Right forelimb (tissue), 1 donor: ENCODE data around the gene GLMP.

Experiments used
- DNase-seq: peaks from one replicate; pipeline ENCODE4 v3.0.0-alpha.2; 2018

Gene GLMP

DNA sequence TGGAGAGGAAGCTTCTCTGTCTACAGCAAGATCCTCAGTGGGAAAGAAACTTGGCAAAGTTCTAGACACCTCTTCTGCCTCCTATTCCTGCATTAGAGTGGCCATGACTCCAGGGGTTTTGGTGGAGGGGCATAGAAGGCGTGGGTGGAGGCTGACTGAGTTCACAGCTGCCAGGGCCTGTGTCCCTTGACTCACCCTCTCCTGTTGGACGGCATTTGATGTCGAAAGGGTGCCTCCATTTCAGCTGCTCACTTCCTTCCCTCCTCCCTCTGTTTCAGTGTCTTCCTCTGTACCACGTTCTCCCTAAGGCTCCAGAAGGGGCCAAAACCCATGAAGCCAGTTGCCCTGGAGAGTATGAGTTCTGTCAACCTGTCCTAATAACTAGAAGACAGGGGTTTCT is 10.7 kb downstream of the GLMP start:
- no peak for DNase-seq

- no peak for DNase-seq
These were observed 11.4 kb downstream of the GLMP start, which contains the start of gene TMEM79 for GRCh38 chr1:156284112-156284511. Gene TMEM79, plus strand, starts transcription at chr1:156284325. Its CDS starts 902 bp downstream, at chr1:156285227.

GRCh38 chr1:156283521-156283920 is 12.0 kb downstream of the GLMP start:
- DNase-seq: no peak

DNA sequence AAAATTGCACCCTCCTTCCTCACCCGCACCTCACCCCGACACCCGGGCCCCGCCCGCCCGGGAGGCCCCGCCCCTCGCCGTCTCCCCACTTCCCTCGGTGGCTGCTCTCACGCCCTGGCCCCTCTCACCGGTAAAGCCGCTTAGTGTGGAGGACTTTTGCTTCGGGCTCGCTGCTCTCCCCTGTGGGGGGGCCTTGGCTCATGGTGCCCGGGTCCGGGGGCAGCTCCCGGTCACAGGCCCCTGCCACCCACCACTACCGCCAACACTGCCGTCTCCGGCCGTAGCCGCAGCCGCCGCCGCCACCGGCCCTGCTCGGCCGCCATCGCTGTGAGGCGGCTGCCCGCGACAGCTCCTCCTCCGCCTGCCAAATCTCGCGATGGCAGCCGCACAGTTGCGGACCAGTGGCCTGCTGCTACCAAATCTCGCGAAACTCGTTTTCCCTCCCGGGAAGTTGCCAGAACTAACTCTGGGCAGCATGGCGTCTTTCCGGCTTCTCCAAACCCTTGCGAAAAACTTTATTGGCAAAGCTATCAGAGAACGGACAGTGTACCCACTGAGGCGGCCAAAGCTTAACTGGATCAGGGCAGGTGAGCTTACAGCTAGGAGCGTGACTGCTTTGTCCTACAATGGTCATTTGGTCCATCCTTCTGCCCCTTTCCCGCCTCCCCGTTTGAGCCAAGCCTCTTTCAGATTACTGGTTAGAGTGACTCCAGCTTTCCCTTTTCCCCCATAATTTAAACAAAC is 12.8 kb downstream of the GLMP start, which contains the start of gene SMG5:
TSS of gene SMG5 (minus strand) at position 347 of the 744 bp plus-strand sequence. CDS start at position 202, 145 bp downstream.
- DNase-seq: peak; percentile 97

- no peak for DNase-seq
These were observed 13.6 kb downstream of the GLMP start for GRCh38 chr1:156281693-156282478.

- DNase-seq: no peak
These were observed 14.2 kb downstream of the GLMP start for GRCh38 chr1:156281281-156281680.

- DNase-seq: no peak
These were observed 15.6 kb downstream of the GLMP start for GRCh38 chr1:156279837-156280236.

GRCh38 chr1:156276966-156277381 is 18.5 kb downstream of the GLMP start:
- no peak for DNase-seq

- no peak for DNase-seq
These were observed 18.9 kb downstream of the GLMP start for GRCh38 chr1:156276532-156276931.

DNA sequence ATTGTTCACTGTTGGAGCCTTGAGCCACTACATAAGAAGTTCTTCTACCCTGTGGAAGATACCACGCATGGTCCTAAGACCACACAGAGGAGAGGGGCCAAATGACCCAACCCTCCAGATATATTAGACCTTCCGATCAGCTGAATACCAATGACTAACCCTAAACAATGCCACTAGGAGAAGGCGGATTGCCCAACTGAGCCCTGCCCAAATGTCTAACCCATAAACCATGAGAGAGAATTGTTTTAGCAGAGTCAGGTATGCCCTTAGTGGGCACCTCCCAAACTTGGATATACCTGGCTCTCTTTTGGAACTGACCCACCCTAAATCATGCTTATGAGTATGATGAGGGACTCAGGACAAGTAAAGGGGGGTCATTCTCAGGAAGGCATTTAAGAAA is 25.2 kb downstream of the GLMP start:
- no peak for DNase-seq

GRCh38 chr1:156268336-156268735 is 27.1 kb downstream of the GLMP start:
- DNase-seq: no peak

DNA sequence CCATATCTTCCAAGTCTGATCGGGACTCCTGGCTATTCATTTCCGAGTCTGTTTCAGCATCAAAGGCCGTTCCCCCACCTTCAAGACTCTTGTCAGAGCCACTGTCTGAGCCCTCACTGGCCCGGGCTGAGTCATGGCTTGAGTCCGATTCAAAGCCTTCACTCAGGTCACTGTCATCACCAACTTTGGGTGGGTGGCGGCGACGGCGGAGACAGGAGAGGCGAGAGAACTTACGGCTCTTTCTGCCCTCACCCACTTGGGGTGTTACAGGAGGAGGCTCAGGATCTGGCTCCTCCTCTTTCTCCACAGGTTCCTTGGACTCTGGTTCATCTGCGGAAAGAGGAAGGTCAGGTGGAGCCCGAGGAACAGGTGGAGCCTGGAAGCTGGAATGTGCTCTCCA is 29.4 kb downstream of the GLMP start:
- no peak for DNase-seq

GRCh38 chr1:156263288-156263655 is 32.2 kb downstream of the GLMP start:
- no peak for DNase-seq

DNA sequence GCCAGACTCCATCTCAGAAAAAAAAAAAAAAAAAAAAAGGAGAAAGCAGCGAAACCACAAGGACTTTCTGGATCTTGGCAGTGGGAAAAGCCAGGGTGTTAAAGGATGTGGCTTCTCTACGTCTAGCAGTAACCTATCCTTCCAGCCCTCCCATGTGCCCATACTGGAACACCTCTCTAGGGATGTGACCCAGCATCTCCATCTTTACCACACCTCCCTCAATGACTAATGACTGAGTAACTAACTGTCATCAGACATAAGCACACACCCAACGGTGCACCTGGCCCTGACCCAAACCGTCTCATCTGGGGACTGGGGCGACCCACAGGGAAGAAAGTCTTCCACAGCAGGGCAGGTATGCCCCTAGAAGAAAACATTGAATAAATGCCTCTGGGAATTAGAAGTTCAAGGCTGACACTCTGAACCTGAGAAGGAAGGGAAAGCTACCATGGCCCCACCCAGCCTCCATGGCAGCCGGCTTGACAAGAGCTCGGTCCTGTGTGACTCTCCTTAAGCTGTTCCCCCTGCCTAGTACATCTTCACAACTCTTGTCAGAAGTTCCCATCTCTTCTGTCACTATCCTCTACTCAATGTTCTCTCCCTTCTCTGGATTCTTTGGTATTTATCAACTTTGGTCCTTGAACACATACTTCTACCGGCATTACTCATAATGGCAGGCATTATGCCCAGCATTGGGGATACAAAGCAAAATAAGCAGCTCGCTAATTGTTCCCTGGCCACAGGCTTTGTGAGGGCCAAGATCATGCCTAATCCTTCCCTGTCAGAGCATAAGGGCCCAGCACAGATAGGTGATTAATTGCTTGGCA is 32.8 kb downstream of the GLMP start:
- DNase-seq: no peak

DNA sequence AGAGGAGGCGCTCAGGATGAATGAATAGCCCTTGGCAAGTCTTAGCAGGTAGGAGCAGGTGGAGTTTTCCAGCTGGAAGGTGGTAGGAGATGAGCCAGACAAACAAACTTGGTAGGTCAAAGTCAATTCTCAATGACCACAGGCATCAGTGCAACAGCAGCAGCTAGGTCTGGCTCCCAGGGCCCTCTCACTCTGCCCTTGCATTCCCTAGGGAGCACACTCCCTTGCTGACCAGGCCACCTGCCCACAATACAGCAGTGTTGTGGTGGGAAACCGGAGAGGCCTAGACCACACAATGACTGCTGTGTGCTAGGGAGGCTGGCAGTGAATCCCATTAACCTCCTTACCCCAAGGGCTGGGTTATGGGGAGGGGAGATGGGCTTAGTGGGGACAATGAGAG is 34.6 kb downstream of the GLMP start:
- no peak for DNase-seq

DNA sequence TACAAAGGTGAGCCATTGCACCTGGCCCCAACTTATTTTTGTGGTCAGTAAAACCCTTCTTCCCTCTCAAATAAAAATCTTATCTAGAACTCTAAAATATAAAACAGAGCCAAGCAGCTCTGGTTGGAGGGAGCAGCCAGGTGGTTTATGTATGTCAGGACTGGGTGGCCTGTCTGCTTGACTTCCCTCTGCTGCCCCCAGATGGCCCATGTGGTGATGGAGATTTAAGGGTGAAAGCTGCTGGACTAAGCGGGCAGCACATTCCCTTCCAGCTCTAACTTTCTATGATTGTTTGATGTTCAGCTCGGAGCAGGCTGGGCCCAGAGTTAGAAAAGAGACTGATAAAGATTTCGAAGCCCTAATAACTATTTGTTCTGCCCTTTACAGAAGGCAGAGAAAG is 35.7 kb downstream of the GLMP start:
- no peak for DNase-seq

DNA sequence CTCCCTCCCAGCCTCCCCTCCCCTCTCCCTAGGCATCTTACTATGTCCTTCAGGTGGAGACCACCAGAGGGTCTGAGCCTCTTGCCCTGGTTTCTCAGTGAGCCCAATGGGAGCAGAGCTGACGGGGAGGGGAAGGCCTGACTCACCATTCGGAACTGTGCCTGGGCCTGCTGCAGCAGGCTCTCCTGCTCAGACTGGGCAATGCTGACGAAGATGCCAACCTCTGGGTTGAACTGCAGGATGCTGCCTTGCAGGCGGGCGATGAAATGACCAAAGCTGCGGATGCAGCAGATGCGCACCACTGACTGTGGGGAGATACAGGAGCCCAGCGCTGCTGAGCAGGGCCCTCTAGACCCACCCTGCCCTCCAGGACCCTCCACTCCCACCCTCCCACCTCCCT is 36.6 kb downstream of the GLMP start:
- DNase-seq: no peak

DNA sequence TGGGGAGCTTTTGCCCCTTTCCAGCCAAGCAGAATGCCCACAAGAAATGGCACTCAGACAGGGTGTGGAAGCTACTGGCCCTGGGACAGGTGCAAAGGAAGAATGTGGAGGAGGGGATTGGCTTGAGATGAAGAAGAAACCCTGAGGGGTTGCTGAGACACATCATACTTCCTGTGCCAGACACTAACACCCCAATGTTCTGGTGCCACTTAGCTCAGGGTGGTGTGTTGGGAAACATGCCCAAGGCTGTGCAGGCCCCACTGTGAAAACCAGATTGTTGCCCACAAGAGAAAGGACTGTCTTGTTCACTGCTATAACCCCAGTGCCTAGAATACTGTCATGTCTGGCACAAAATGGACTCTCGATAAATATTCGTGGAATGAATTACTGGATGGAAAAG is 37.8 kb downstream of the GLMP start:
- DNase-seq: no peak

DNA sequence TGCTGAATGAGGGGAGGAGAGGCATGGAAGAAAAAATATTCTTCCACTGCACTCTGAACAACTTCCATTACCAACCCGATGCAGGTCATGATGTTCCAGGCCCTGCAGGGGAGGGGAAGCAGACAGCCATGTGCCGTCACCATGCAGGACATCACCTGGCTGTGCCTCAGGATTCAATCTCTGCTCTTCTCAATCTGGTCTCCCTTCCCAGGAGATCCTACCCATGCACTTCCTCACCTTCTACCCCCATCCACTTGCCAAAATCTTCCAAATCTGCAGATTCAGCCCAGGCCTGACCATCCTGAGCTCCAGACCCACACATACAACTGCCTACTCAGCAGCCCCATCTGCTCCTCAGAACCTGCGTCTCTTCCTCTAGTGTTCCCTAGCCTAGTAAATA is 41.8 kb downstream of the GLMP start:
- no peak for DNase-seq

DNA sequence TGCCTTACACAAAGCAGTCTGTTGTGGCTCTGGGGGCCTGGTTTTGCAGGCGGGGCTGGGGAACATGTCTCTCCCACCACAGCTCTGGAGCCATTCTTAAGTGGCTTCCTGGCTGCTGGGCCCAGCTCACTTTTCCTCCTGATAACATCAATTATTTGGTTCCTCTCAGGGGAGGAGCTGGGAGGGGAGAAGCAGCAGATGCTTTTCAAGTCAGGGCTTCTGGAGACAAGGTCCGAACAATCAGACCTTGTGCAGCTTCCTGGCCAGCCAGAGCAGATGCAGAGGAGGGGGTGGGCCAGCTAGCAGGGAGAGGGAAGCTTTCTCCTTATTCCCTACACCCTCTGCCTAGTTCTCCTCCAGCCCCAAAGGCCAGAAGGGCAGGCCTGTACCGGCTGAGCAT is 44.0 kb downstream of the GLMP start:
- DNase-seq: no peak

DNA sequence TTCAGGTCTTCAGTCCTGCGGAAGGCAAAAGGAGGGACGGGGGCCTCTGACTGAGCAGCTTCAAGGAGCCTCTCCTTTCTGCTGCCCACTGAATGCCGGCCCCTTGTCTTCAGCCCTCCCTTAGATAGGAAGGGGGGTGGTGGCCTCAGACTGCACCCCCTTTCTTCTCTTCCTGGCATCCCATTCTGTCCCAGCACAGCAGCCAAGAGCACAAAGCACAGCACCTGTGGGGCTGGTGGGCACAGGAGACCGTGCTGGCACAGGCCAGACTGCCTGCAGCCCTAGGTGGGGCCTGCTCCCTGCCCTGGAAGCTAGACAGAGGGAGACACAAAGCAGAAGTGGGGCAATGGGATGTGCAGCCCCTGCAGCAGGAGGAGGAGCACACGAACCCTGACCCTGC is 45.9 kb downstream of the GLMP start:
- DNase-seq: no peak

DNA sequence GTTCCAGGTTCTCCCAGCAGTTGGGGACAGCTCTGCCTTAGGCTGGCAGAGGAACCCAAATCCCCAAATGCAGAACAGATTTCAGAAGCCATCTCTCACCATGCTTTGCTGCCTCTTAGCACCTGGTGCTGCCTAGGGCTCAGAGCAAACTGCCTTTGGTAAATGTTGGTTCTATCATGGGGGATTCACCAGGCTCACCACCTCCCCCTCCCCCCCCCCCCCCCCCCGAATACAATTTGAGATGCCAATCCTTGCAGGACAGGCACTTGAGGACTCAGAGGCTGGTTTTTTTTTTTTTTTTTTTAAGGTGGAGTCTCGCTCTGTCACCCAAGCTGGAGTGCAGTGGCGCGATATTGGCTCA is 47.2 kb downstream of the GLMP start:
- no peak for DNase-seq
